NCI-H226 (cell line): ENCODE data around the gene ADCYAP1.
"Not testable (repeated sequence)": the region's sequence is repeated elsewhere in the genome, so short reads cannot be mapped to it uniquely, and the experiment has no call there.

Experiments used
- DNase-seq: peaks from one replicate; pipeline ENCODE4 v3.0.0-alpha.2; 2015

Gene ADCYAP1

GRCh38 chr18:904218-905090 is at the start of gene ADCYAP1:
Gene ADCYAP1, plus strand, starts transcription at chr18:904871. Its CDS starts 516 bp downstream, at chr18:905387.
- no peak for DNase-seq

- DNase-seq: no peak
Observed at GRCh38 chr18:857986-858385, 46.7 kb upstream of the ADCYAP1 start.

GRCh38 chr18:864872-865273 is 39.8 kb upstream of the ADCYAP1 start:
- peak; percentile 38 for DNase-seq

GRCh38 chr18:867257-867656 is 37.4 kb upstream of the ADCYAP1 start:
- no peak for DNase-seq

- DNase-seq: not testable (repeated sequence)
Observed at GRCh38 chr18:873426-873825, 31.2 kb upstream of the ADCYAP1 start.

- no peak for DNase-seq
Observed at GRCh38 chr18:875912-876311, 28.8 kb upstream of the ADCYAP1 start.

GRCh38 chr18:877238-877637 is 27.4 kb upstream of the ADCYAP1 start:
- DNase-seq: no peak

GRCh38 chr18:886076-886475 is 18.6 kb upstream of the ADCYAP1 start:
- DNase-seq: no peak

GRCh38 chr18:887716-888115 is 17.0 kb upstream of the ADCYAP1 start:
- peak; percentile 60 for DNase-seq

GRCh38 chr18:892316-892715 is 12.4 kb upstream of the ADCYAP1 start:
- no peak for DNase-seq

- DNase-seq: no peak
Observed at GRCh38 chr18:896315-896714, 8.4 kb upstream of the ADCYAP1 start.

GRCh38 chr18:901761-902160 is 2.9 kb upstream of the ADCYAP1 start:
- DNase-seq: no peak

- DNase-seq: peak; percentile 40
Observed at GRCh38 chr18:902229-902628, 2.4 kb upstream of the ADCYAP1 start.

- peak; percentile 39 for DNase-seq
Observed at GRCh38 chr18:903701-904100, 970 bp upstream of the ADCYAP1 start.

GRCh38 chr18:905307-905947 is 756 bp downstream of the ADCYAP1 start:
- DNase-seq: no peak

- DNase-seq: no peak
Observed at GRCh38 chr18:905948-906415, 1.3 kb downstream of the ADCYAP1 start.

- DNase-seq: no peak
Observed at GRCh38 chr18:906416-907114, 1.9 kb downstream of the ADCYAP1 start.

GRCh38 chr18:907115-907884 is 2.6 kb downstream of the ADCYAP1 start:
- DNase-seq: peak; percentile 54

GRCh38 chr18:907885-908757 is 3.5 kb downstream of the ADCYAP1 start:
- no peak for DNase-seq

GRCh38 chr18:908758-909724 is 4.4 kb downstream of the ADCYAP1 start:
- DNase-seq: peak; percentile 33
